NK-92 (cell line): Measurements from ENCODE around the gene TRERF1.

ENCODE experiments used
- DNase-seq: peaks from one replicate; lab custom pipeline; 2025; ENCODE audit not compliant: unreplicated experiment; lab: John Stamatoyannopoulos, UW

TRERF1 gene

GRCh38 chr6:42278131-42278853 lies 173.4 kb downstream of the TRERF1 start:
- no peak for DNase-seq

DNA sequence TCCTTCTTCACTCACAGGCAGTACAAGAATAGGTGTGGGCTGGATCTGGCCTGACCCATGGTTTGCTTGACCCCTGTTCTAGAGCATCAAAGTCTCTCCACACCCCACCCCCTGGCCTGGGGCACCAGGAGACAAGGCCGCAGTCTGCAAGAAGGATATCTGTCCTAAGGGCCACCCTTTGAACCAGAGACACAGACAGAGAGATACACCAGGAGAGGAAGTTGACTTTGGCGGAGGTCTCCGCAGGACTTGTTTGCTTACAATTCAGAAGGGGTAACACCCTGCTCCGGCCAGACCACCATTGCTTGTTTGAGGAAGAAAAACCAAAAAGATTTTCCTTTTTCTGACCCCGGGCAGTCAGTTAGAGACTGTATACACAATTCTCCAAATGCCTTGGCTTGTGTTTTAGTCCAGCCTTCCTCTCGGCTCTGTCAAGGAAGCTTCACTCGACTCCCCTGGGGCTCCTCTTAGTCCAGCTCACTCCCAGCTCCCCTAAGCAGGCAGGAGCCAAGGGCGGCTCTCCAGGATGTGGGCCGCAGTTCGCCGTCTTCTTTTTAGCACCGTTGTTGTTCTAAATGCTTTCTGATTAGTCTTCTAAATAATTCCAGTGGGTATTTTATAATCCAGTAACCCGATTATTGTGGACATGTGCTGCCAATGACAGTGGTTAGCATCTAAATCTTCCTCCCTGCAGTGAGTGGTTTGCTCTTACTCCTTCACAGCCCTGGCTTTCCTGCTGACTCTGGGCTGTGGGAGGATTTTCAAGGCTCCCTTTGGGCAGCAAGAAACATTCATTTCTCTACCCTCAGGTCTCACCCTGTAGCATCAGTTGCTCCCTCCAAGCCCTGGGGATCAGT lies 175.5 kb downstream of the TRERF1 start:
- DNase-seq: no peak

- DNase-seq: no peak
These were observed 176.2 kb downstream of the TRERF1 start for GRCh38 chr6:42275376-42276033.

- no peak for DNase-seq
These were observed 176.8 kb downstream of the TRERF1 start for GRCh38 chr6:42274898-42275297.

GRCh38 chr6:42271834-42272805 lies 179.6 kb downstream of the TRERF1 start:
- DNase-seq: no peak

DNA sequence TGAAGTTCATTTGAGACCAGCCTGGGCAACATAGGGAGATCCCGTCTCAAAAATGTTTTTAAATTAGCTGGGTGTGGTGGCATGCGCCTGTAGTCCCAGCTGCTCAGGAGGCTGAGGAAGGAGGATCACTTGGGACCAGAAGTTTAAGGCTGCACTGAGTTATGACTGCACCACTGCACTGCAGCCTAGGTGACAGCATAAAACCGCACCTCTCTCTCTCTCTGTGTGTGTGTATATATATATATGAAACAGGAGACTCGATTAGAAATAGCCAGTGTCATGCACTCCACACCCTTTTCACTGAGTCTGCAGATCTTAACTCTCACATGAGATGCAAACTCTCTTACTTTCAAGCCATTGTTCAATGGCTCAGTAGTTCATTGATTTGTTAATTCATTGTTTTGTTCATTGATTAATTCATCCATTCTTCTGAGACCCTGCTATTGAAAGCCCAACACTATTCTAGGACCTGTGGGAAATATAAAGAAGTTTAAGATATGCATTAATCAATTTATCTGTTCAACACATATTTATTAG lies 181.7 kb downstream of the TRERF1 start:
- no peak for DNase-seq

GRCh38 chr6:42269553-42269952 lies 182.2 kb downstream of the TRERF1 start:
- DNase-seq: no peak

DNA sequence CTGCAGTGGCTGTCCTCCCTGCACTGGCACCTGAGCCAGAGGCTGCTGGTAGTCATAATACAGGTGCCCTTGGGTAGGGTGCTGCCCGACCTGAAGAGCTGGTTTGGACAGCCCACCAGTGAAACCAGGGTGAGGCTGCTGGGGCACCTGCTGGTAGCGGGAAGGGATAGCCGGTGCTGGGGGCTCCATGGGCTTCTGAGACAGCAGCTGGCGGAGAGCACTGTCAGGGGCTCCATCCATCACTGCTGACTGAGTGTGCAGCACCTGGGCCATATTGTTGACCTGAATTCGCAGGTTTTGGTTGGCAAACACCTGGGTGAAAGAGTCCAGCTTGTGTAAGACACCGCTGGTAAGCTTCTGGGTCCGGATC lies 182.9 kb downstream of the TRERF1 start:
- DNase-seq: no peak

- no peak for DNase-seq
These were observed 183.5 kb downstream of the TRERF1 start for GRCh38 chr6:42268016-42268834.

DNA sequence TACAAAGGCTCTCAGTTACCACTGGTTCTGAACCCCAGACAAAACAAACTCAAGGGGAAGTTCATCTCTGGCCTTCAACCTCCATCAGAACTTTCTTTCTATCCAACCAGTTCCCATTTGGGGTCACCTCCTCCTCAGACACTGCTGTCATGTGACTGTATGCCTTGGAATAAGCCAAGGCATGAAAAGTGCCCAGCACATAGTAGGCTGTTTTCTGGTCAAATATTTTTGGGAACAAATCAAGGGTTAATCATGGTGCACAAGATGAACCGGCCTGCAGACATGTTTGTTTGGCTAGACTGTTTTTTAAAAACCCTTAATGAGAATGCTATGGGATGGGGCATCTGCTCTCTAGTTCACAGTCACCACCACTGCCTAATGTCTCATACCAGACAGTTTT lies 185.2 kb downstream of the TRERF1 start:
- DNase-seq: no peak

- DNase-seq: no peak
These were observed 186.8 kb downstream of the TRERF1 start for GRCh38 chr6:42264852-42265390.

GRCh38 chr6:42264162-42264851 lies 187.4 kb downstream of the TRERF1 start:
- no peak for DNase-seq

GRCh38 chr6:42263165-42263728 lies 188.5 kb downstream of the TRERF1 start:
- DNase-seq: no peak

DNA sequence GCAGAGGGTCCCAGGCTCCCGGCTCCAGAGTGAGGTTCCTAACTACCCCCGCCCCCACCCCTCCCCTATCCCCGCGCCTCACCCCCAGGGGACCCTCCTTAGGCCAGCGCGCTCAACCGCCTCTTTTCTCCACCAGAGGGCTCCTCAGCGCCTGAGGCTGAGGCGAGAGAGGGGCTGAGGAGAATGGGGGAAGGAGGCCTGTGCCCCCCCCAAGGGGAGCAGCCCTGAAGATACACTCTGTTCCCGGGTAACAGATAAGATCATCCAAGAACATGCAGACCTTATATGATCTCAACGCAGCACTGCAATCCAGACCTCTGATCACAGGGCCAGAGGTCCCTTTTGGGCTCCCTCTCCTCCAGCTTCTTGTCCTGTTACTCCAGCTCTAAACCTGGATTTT lies 190.8 kb downstream of the TRERF1 start:
- no peak for DNase-seq

- DNase-seq: no peak
These were observed 191.3 kb downstream of the TRERF1 start for GRCh38 chr6:42260396-42260888.

DNA sequence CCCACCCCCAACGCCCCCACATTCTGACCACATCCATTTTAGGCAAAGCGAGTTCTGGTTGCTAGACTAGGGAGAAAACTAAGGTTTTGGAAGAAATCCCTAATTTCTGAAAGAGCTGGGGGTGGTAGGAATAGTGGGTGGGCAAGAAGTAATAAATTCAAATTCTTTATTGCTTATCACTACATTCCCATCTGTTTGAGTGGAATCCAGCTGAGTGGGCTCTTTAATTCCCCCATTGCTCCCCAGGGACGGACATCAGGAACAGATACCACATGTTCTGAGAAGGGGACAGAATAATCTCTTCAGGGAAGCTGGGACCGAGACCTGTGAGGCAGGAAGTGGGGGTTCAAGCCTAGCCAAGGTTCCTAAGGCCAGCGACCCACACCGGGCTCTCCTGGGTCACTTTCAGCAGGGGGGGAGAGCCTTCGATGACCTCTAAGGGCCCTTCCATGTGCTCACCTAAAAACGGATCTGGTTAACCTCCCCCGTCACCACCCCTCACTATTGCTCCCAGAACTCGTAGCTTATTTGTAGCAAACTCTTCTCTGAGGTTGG lies 191.8 kb downstream of the TRERF1 start:
- no peak for DNase-seq

DNA sequence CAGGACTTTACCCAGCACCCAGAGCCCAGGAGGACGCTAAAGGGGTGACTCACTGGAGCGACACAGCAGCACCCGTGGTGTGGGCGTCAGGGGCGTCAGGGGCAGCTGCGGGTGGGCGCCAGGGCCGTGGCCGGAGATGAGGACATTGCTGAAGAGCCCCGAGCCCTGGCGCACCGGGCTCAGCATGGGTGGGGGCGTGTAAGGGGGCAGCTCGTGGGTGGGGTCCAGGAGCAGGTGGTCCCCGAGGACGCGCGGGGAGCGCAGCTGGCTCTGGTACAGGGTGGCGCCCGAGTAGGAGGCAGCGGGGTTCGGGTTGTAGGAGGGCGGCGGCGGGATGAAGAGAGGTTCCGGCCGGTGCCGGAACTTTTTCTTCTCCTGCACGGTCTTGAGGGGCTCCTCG lies 192.4 kb downstream of the TRERF1 start:
- no peak for DNase-seq

DNA sequence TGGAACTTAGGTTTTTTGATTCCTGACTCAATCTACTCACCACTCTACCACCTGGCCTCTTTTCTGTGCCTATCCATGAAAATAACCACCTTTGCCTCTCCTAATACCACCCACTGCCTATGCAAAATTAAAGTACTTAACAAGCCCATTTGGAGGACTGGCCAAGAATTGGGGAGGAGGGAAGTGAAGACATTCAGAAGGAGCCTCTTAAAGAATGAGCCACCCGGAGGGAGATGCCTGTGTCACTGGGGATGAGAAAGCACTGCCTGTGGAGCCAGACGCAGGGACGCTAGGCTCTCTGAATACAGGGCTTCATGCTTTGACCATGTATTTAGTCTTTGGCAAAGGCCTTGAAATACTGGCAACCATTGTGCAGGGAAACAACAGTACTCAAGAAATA lies 194.1 kb downstream of the TRERF1 start:
- DNase-seq: no peak
